ENCODE measurements around the gene SMARCA2. TPM values are rescaled to one million over a fixed set of nuclear protein-coding genes. Genes with fewer than 3 reads are reported as not detected.
"Not testable (repeated sequence)": the region's sequence is repeated elsewhere in the genome, so short reads cannot be mapped to it uniquely, and the experiment has no call there.

The SMARCA2 gene
- total and polyA plus RNA-seq, 9 donors: 108 to 404 (median 199) TPM

- peaks cover 7% of the 10 kb centered on the region for H3K4me1 ChIP-seq (ENCODE audit: insufficient read depth)
- DNase-seq: no peak
- WGBS, 3 donors: 55 to 71% (median 61%) methylated on average over 1 of the region's 1 CpG
- H3K27me3 ChIP-seq: no peaks in the 10 kb centered on the region
- intact Hi-C loops (cut with DNase I): loop anchor here in 1 of 4 donors (10.0 kb wide), 1 partner anchor 283 kb away; no protein-coding TSS in a partner anchor
- no peak overlapping the region for H3K27ac ChIP-seq
- no peaks in the 10 kb centered on the region for H3K9me3 ChIP-seq
- no peak overlapping the region for H3K4me3 ChIP-seq
- TF ChIP-seq EP300 (IDR thresholded peaks at IDR 0.05): no peak
- no peaks in the 10 kb centered on the region for H3K36me3 ChIP-seq
Measured at GRCh38 chr9:2142212-2142611, 127.1 kb downstream of the SMARCA2 start.

- Histone ChIP-seq H3K9me3 (no peaks in the 10 kb centered on the region), H3K4me1 (ENCODE audit: insufficient read depth) (peaks cover 7% of the 10 kb centered on the region), H3K27me3 (no peaks in the 10 kb centered on the region), H3K36me3 (no peaks in the 10 kb centered on the region), H3K4me3 (no peak overlapping the region), H3K27ac (no peak overlapping the region)
- no peak for TF ChIP-seq POLR2A (IDR thresholded peaks at IDR 0.05)
- TF ChIP-seq, protein P1, sequence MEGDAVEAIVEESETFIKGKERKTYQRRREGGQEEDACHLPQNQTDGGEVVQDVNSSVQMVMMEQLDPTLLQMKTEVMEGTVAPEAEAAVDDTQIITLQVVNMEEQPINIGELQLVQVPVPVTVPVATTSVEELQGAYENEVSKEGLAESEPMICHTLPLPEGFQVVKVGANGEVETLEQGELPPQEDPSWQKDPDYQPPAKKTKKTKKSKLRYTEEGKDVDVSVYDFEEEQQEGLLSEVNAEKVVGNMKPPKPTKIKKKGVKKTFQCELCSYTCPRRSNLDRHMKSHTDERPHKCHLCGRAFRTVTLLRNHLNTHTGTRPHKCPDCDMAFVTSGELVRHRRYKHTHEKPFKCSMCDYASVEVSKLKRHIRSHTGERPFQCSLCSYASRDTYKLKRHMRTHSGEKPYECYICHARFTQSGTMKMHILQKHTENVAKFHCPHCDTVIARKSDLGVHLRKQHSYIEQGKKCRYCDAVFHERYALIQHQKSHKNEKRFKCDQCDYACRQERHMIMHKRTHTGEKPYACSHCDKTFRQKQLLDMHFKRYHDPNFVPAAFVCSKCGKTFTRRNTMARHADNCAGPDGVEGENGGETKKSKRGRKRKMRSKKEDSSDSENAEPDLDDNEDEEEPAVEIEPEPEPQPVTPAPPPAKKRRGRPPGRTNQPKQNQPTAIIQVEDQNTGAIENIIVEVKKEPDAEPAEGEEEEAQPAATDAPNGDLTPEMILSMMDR (IDR thresholded peaks at IDR 0.05): no peak
- TF ChIP-seq EP300 (IDR thresholded peaks at IDR 0.05): no peak
- no peak for DNase-seq
- intact Hi-C loops (cut with DNase I): loop anchor here in 1 of 4 donors (10.0 kb wide), 1 partner anchor 280 kb away; no protein-coding TSS in a partner anchor
- WGBS, 3 donors: 98 to 99% (median 98%) methylated on average over 3 of the region's 3 CpGs
Measured at GRCh38 chr9:2144619-2145018, 129.5 kb downstream of the SMARCA2 start.

- TF ChIP-seq EP300 (IDR thresholded peaks at IDR 0.05): no peak
- no peak for TF ChIP-seq POLR2A (IDR thresholded peaks at IDR 0.05)
- TF ChIP-seq, protein P1 (IDR thresholded peaks at IDR 0.05): no peak
Measured at GRCh38 chr9:2145746-2146145, 130.6 kb downstream of the SMARCA2 start.

DNA sequence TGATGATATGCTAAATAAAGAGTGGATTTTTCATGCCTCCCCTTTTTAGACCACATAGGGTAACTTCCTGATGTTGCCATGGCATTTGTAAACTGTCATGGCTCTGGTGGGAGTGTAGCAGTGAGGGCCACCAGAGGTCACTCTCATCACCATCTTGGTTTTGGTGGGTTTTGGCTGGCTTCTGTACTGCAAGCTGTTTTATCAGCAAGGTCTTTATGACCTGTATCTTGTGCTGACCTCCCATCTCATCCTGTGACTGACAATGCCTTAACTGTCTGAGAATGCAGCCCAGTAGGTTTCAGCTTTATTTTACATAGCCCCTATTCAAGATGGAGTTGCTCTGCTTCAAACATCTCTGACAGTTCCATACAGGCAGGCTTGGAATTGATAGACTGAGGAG lies 131.6 kb downstream of the SMARCA2 start:
- H3K27me3 ChIP-seq; H3K4me1 ChIP-seq (ENCODE audit: insufficient read depth); H3K36me3 ChIP-seq; H3K9me3 ChIP-seq; H3K27ac ChIP-seq; H3K4me3 ChIP-seq; DNase-seq: not testable (repeated sequence)
- intact Hi-C loops (cut with DNase I): loop anchor here in 1 of 4 donors (10.0 kb wide), 1 partner anchor 278 kb away; no protein-coding TSS in a partner anchor

More at GRCh38 chr9:2145746-2146145, 130.6 kb downstream of the SMARCA2 start:
- Histone ChIP-seq H3K36me3 (no peaks in the 10 kb centered on the region), H3K27ac (no peak overlapping the region), H3K4me3 (no peak overlapping the region), H3K27me3 (no peaks in the 10 kb centered on the region), H3K9me3 (no peaks in the 10 kb centered on the region), H3K4me1 (ENCODE audit: insufficient read depth) (peaks cover 7% of the 10 kb centered on the region)
- WGBS, 3 donors: 87 to 91% (median 89%) methylated on average over 3 of the region's 3 CpGs
- intact Hi-C loops (cut with DNase I): loop anchor here in 1 of 4 donors (10.0 kb wide), 1 partner anchor 279 kb away; no protein-coding TSS in a partner anchor
- DNase-seq: no peak

DNA sequence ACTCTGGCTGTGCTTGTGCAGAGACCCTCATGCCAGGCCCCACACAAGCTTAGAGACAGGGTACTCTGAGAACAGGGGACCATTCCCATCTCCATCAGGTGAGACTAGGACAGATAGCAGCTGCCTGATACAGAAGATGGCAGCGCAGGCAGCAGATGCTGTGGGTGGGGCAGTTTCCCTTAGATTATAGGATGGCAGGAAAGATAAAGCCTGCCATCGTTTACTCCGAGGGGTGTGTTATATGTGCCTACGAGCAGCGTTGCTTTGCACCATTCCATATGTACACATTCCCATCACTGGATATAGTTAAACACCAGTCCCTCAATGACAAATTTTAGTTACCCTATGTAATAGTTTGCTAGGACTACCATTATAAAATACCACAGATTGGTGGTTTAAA lies 135.2 kb downstream of the SMARCA2 start:
- Histone ChIP-seq H3K36me3 (no peaks in the 10 kb centered on the region), H3K27ac (no peak overlapping the region), H3K4me1 (ENCODE audit: insufficient read depth) (peaks cover 4% of the 10 kb centered on the region), H3K27me3 (no peaks in the 10 kb centered on the region), H3K9me3 (no peaks in the 10 kb centered on the region), H3K4me3 (no peak overlapping the region)
- TF ChIP-seq, protein P1 (IDR thresholded peaks at IDR 0.05): no peak
- WGBS, 3 donors: 94 to 96% (median 95%) methylated on average over 5 of the region's 5 CpGs
- intact Hi-C loops (cut with DNase I): no loop called here
- no peak for DNase-seq
